HCT116 (cell line): ENCODE data around the gene CCDC187. TPM values are rescaled to one million over a fixed set of nuclear protein-coding genes. Genes with fewer than 3 reads are reported as not detected.

Source experiments
- ATAC-seq: fragments of 200-7000 bp; cut with Tn5 transposase; 2 replicates; pipeline ENCODE4 v1.9.1; 2020; ENCODE audit warnings: mild to moderate bottlenecking, moderate library complexity
- BruUV-seq: library from RNA; stranded (reverse); fragments of 400-500 nt; replicated peaks from 2 replicates; lab custom pipeline; 2021; lab: Mats Ljungman, UMichigan
- CTCF ChIA-PET: fragments of 300-600 bp; sonication (Branson Sonifier 250); formaldehyde crosslinking; loops from one replicate; lab custom pipeline; 2021; ENCODE audit warnings: antibody characterized with exemption; lab: Charles Lee
- POLR2A ChIA-PET: fragments of 300-600, 350-600 bp; sonication (Branson Sonifier 250); formaldehyde crosslinking; loops from one replicate; lab custom pipeline; 2021; ENCODE audit warnings: antibody characterized with exemption; lab: Charles Lee
- RAD21 ChIA-PET, 2 experiments: fragments of 300-600 bp; sonication (Branson Sonifier 250); formaldehyde crosslinking; loops; one replicate each; lab custom pipeline; 2023; ENCODE audit warnings: low total read pairs in 2 of 2; ENCODE audit not compliant: uncharacterized antibody in 2 of 2, unreplicated experiment in 2 of 2, low non-redundant PET in 1 of 2; lab: Charles Lee
- DNase-seq: peaks from one replicate; pipeline ENCODE4 v3.0.0-alpha.2; 2010; ENCODE audit warnings: low read depth, low spot score
- H2AFZ ChIP-seq: fragments of 200-600 bp; shearing (Covaris generic), sonication (generic); 2 replicates; pipeline ENCODE4 v1.6.1; 2017; ENCODE audit warnings: low read depth, mixed run types, mixed read lengths, antibody characterized with exemption, low read length; ENCODE audit not compliant: poor library complexity, severe bottlenecking
- H3K27ac ChIP-seq: 2 replicates; pipeline ENCODE4 v1.5.1; 2012; ENCODE audit warnings: low read depth, low read length
- H3K27me3 ChIP-seq: fragments of 200-600 bp; sonication (generic); 2 replicates; pipeline ENCODE4 v1.6.1; 2016; ENCODE audit warnings: mixed run types, low read length, mixed read lengths; ENCODE audit not compliant: insufficient read depth
- H3K36me3 ChIP-seq, 2 experiments: fragments of 200-500 bp in 1 of 2; fragments of 200-600 bp in 1 of 2; sonication (Bioruptor generic) in 1 of 2; sonication (generic) in 1 of 2; 2 replicates each; pipeline versions ENCODE4 v1.5.1 to v1.6.1; 2014 to 2016; ENCODE audit warnings: low read length in 2 of 2, inconsistent platforms in 1 of 2, mixed read lengths in 1 of 2, mixed run types in 1 of 2; ENCODE audit not compliant: insufficient read depth in 2 of 2, control insufficient read depth in 1 of 2
- H3K4me1 ChIP-seq, 2 experiments: fragments of 200-600 bp in 1 of 2; sonication (generic) in 1 of 2; 2 replicates each; pipeline versions ENCODE4 v1.5.1 to v1.6.1; 2012 to 2017; ENCODE audit warnings: low read length in 2 of 2, inconsistent platforms in 1 of 2, mild to moderate bottlenecking in 1 of 2, mixed read lengths in 1 of 2, mixed run types in 1 of 2, moderate library complexity in 1 of 2; ENCODE audit not compliant: insufficient read depth in 2 of 2, control insufficient read depth in 1 of 2
- H3K4me2 ChIP-seq: fragments of 200-600 bp; sonication (generic); 2 replicates; pipeline ENCODE4 v1.6.1; 2017; ENCODE audit warnings: mixed run types, low read length, mixed read lengths
- H3K4me3 ChIP-seq, 2 experiments: fragments of 200-600 bp in 1 of 2; sonication (generic) in 1 of 2; replicated peaks in 1 of 2; 2 replicates each; pipeline ENCODE4 v1.5.1; 2011 to 2016; ENCODE audit warnings: low read length in 2 of 2, control low read depth in 1 of 2, low read depth in 1 of 2, mild to moderate bottlenecking in 1 of 2, mixed read lengths in 1 of 2, mixed run types in 1 of 2
- H3K79me2 ChIP-seq: fragments of 200-600 bp; sonication (generic); 2 replicates; pipeline ENCODE4 v1.6.1; 2017; ENCODE audit warnings: mild to moderate bottlenecking, mixed run types, low read length, moderate library complexity, mixed read lengths; ENCODE audit not compliant: insufficient read depth
- H3K9ac ChIP-seq: fragments of 200-600 bp; sonication (generic); 2 replicates; pipeline ENCODE4 v1.6.1; 2016; ENCODE audit warnings: low read length, mixed read lengths
- H3K9me2 ChIP-seq: fragments of 200-600 bp; sonication (generic), shearing (Covaris generic); 2 replicates; pipeline ENCODE4 v1.6.1; 2017; ENCODE audit warnings: mixed run types, mild to moderate bottlenecking, moderate library complexity; ENCODE audit not compliant: insufficient read depth
- H3K9me3 ChIP-seq, 2 experiments: fragments of 200-500 bp in 1 of 2; fragments of 200-600 bp in 1 of 2; sonication (Bioruptor generic) in 1 of 2; sonication (generic) in 1 of 2; 2 replicates each; pipeline ENCODE4 v1.6.1; 2014 to 2017; ENCODE audit warnings: low read length in 2 of 2, mixed read lengths in 2 of 2, inconsistent platforms in 1 of 2, low read depth in 1 of 2, mild to moderate bottlenecking in 1 of 2, mixed run types in 1 of 2, moderate library complexity in 1 of 2; ENCODE audit not compliant: control insufficient read depth in 1 of 2, insufficient read depth in 1 of 2
- H4K20me1 ChIP-seq: fragments of 200-600 bp; sonication (generic), shearing (Covaris generic); 2 replicates; pipeline ENCODE4 v1.6.1; 2017; ENCODE audit warnings: mixed run types, mild to moderate bottlenecking, moderate library complexity; ENCODE audit not compliant: insufficient read depth
- ATF3 ChIP-seq: IDR thresholded peaks from 2 replicates; pipeline ENCODE4 v1.6.1; 2012
- CTCF ChIP-seq, 3 experiments: fragments of 200-600 bp in 1 of 3; sonication (generic) in 1 of 3; IDR thresholded peaks in 2 of 3; conservative IDR thresholded peaks in 1 of 3; 2 replicates each; pipeline ENCODE4 v1.5.1; 2012 to 2017; ENCODE audit warnings: low read depth in 2 of 3, low read length in 2 of 3, antibody characterized with exemption in 1 of 3, borderline replicate concordance in 1 of 3, control low read depth in 1 of 3, mild to moderate bottlenecking in 1 of 3, mixed read lengths in 1 of 3, mixed run types in 1 of 3, moderate library complexity in 1 of 3; ENCODE audit not compliant: insufficient read depth in 1 of 3
- ELF1 ChIP-seq: IDR thresholded peaks from 2 replicates; pipeline ENCODE4 v1.6.1; 2012; ENCODE audit warnings: low read depth, borderline replicate concordance
- EZH2 ChIP-seq: fragments of 200-600 bp; sonication (generic); IDR thresholded peaks from 2 replicates; pipeline ENCODE4 v1.6.1; 2017; ENCODE audit warnings: antibody characterized with exemption, mixed run types
- EZH2phosphoT487 ChIP-seq: fragments of 200-600 bp; IDR thresholded peaks from 2 replicates; pipeline ENCODE4 v1.6.1; 2018; ENCODE audit warnings: antibody characterized with exemption, borderline replicate concordance
- POLR2A ChIP-seq: IDR thresholded peaks from 2 replicates; pipeline ENCODE4 v1.7.0; 2011; ENCODE audit warnings: borderline replicate concordance; ENCODE audit not compliant: insufficient read depth, insufficient read length; ENCODE audit errors: extremely low read depth
- POLR2AphosphoS5 ChIP-seq: IDR thresholded peaks from 2 replicates; pipeline ENCODE4 v1.6.1; 2011; ENCODE audit warnings: mild to moderate bottlenecking, low read depth, low read length, moderate library complexity
- RAD21 ChIP-seq: IDR thresholded peaks from 2 replicates; pipeline ENCODE4 v1.6.1; 2012; ENCODE audit warnings: low read depth, mild to moderate bottlenecking
- YY1 ChIP-seq: IDR thresholded peaks from 2 replicates; pipeline ENCODE4 v1.6.1; 2011; ENCODE audit warnings: low read length, low read depth, moderate library complexity, mild to moderate bottlenecking; ENCODE audit not compliant: insufficient replicate concordance; ENCODE audit errors: extremely low read depth
- ZBTB33 ChIP-seq: IDR thresholded peaks from 2 replicates; pipeline ENCODE4 v1.6.1; 2011; ENCODE audit warnings: mild to moderate bottlenecking, low read length, moderate library complexity; ENCODE audit not compliant: insufficient replicate concordance; ENCODE audit errors: extremely low read depth
- ZFX ChIP-seq: fragments of 450-650 bp; IDR thresholded peaks from 2 replicates; pipeline ENCODE4 v1.6.1; 2017
- ZNF274 ChIP-seq: fragments of 200-500 bp; sonication (Bioruptor generic); IDR thresholded peaks from 2 replicates; pipeline ENCODE4 v1.6.1; 2014; ENCODE audit warnings: mild to moderate bottlenecking, low read depth, low read length, inconsistent platforms
- intact Hi-C: fragments of 100-400 bp; cut with micrococcal nuclease; formaldehyde crosslinking; loops from 2 replicates; pipeline ENCODE4 v1.10.0; 2022
- total RNA-seq: library from RNA; stranded (reverse); gene quantifications from one replicate; pipeline ENCODE4 v1.2.1, GENCODE V29; 2021; ENCODE audit not compliant: unreplicated experiment

Gene CCDC187
- total RNA-seq, 1 experiment from 2014 or later: 4.6 TPM

- DNase-seq: no peak
- H3K27ac ChIP-seq: no peak overlapping the region
- intact Hi-C loops: loop anchor here (5.0 to 10.0 kb wide), 2 partner anchors 320 to 683 kb away; partner anchors contain the start of gene UBAC1
- TF ChIP-seq ZBTB33: no peak
- TF ChIP-seq ZFX: no peak
- TF ChIP-seq EZH2: no peak
- no peak for TF ChIP-seq POLR2A
- no peak for TF ChIP-seq POLR2AphosphoS5
- TF ChIP-seq, all 23 proteins: peak for 0
- Histone ChIP-seq H3K27me3 (no peaks in the 10 kb centered on the region), H4K20me1 (no peaks in the 10 kb centered on the region), H3K4me1 (peaks cover 14 to 23% of the 10 kb centered on the region in 2 experiments; a peak in 3 of 4 replicates), H3K79me2 (no peaks in the 10 kb centered on the region), H2AFZ (no peak overlapping the region), H3K9ac (no peak overlapping the region), H3K9me2 (no peaks in the 10 kb centered on the region), H3K9me3 (no peaks in the 10 kb centered on the region), H3K4me3 (no peak overlapping the region), H3K4me2 (no peak overlapping the region), H3K36me3 (no peaks in the 10 kb centered on the region)
- no TSS peak for BruUV-seq
- no peak for ATAC-seq
- RAD21 ChIA-PET: interaction anchor here in 1 of 2 experiments (0.7 kb wide), 1 partner anchor 176 kb away, joined by 3 read pairs; no protein-coding TSS in a partner anchor
- POLR2A ChIA-PET: no interaction called here
- CTCF ChIA-PET: no interaction called here
These were observed 18.9 kb downstream of the CCDC187 start for GRCh38 chr9:136284951-136285350.

GRCh38 chr9:136284311-136284710 lies 19.6 kb downstream of the CCDC187 start:
- no peak for DNase-seq
- Histone ChIP-seq H3K27ac (no peak overlapping the region), H3K27me3 (no peaks in the 10 kb centered on the region), H3K9ac (no peak overlapping the region), H3K9me2 (no peaks in the 10 kb centered on the region), H2AFZ (no peak overlapping the region), H3K9me3 (no peaks in the 10 kb centered on the region), H3K4me2 (no peak overlapping the region), H4K20me1 (no peaks in the 10 kb centered on the region), H3K36me3 (no peaks in the 10 kb centered on the region), H3K79me2 (no peaks in the 10 kb centered on the region), H3K4me3 (no peak overlapping the region), H3K4me1 (peaks cover 11 to 16% of the 10 kb centered on the region in 2 experiments; a peak in 3 of 4 replicates)
- intact Hi-C loops: loop anchor here (5.0 to 10.0 kb wide), 2 partner anchors 320 to 682 kb away; partner anchors contain the start of gene UBAC1
- POLR2A ChIA-PET: no interaction called here
- no TSS peak for BruUV-seq
- no peak for ATAC-seq
- RAD21 ChIA-PET: interaction anchor here in 1 of 2 experiments (0.7 kb wide), 1 partner anchor 175 kb away, joined by 3 read pairs; no protein-coding TSS in a partner anchor
- CTCF ChIA-PET: no interaction called here
- TF ChIP-seq ZFX: no peak
- no peak for TF ChIP-seq YY1
- no peak for TF ChIP-seq EZH2
- TF ChIP-seq ELF1: no peak
- no peak for TF ChIP-seq ZBTB33
- TF ChIP-seq CTCF (IDR thresholded peaks at IDR 0.05 in 2 of 3, conservative IDR thresholded peaks at IDR 0.05 in 1 of 3; ENCODE audit: borderline replicate concordance in 1 of 3, insufficient read depth in 1 of 3, low read depth in 2 of 3, low read length in 2 of 3): no peak
- TF ChIP-seq ZNF274: no peak
- TF ChIP-seq RAD21: no peak
- no peak for TF ChIP-seq EZH2phosphoT487
- TF ChIP-seq ATF3: no peak
